Gastroesophageal sphincter (tissue), 3 donors: ENCODE data around the gene GAST.

Experiments used
- POLR2A ChIP-seq, 2 donors: fragments of 450-650 bp; IDR thresholded peaks; one replicate each; pipeline ENCODE4 v1.6.1; 2017; ENCODE audit warnings: antibody characterized with exemption in 2 of 2, mild to moderate bottlenecking in 2 of 2, moderate library complexity in 1 of 2
- TF ChIP-seq, protein P1 (sequence below), 4 experiments: fragments of 200-600 bp in 2 of 4; fragments of 450-650 bp in 2 of 4; sonication (generic) in 1 of 4; IDR thresholded peaks; one replicate each; pipeline ENCODE4 v1.5.1; 2017 to 2019; ENCODE audit warnings: antibody characterized with exemption in 4 of 4, mild to moderate bottlenecking in 2 of 4, moderate library complexity in 2 of 4

GRCh38 chr17:41679740-41680425, 32.2 kb upstream of the GAST start:
- TF ChIP-seq, protein P1, sequence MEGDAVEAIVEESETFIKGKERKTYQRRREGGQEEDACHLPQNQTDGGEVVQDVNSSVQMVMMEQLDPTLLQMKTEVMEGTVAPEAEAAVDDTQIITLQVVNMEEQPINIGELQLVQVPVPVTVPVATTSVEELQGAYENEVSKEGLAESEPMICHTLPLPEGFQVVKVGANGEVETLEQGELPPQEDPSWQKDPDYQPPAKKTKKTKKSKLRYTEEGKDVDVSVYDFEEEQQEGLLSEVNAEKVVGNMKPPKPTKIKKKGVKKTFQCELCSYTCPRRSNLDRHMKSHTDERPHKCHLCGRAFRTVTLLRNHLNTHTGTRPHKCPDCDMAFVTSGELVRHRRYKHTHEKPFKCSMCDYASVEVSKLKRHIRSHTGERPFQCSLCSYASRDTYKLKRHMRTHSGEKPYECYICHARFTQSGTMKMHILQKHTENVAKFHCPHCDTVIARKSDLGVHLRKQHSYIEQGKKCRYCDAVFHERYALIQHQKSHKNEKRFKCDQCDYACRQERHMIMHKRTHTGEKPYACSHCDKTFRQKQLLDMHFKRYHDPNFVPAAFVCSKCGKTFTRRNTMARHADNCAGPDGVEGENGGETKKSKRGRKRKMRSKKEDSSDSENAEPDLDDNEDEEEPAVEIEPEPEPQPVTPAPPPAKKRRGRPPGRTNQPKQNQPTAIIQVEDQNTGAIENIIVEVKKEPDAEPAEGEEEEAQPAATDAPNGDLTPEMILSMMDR (IDR thresholded peaks at IDR 0.05), result no peak
- TF ChIP-seq POLR2A (IDR thresholded peaks at IDR 0.05), result no peak
